Hematopoietic multipotent progenitor cell treated with erythropoietin and hydrocortisone succinate and interleukin-3 and kit ligand, for 17 days (in vitro differentiated cells): ENCODE data around the gene TMEM255A.

Experiments
- DNase-seq: peaks from one replicate; pipeline ENCODE4 v3.0.0-alpha.2; 2015; ENCODE audit warnings: low spot score

Gene TMEM255A

DNA sequence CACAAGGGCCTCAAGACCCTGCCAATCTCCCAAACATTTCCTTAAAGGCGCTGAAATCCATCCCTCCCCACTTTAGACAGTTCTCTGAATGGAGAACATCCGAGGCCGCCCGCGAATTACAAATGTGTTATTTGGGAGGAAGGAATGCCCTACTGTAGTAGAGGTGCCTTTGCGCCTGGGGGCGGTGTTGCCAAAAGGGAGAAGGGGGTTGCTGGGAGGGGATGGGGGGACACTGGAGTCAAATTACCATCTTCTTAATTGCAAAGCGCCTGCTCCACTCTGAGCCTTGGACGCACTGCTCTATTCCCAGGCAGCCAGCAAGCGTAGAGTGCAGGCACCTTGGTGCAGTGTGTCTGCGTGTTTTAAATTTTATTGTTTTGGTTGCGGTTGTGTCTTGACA lies 2.7 kb downstream of the TMEM255A start:
- DNase-seq = no peak

DNA sequence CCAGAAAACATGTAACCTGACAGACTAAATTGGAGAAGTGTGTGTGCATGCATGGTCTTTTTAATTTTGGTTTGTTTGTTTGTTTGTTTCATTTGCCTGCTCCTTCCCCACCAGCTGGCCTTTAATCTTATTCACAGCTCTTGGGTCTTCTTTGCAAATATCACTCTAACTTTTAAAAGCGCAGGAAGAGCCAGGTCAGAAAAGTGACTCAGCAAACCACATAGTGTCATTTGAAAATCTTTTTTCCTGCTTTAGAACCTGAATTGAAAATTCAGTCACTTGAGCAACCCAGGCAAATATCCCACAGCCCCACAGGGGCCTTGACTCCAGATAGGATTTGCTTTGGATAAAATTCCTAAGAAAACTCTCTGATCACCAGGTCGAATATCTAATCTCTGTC lies 4.6 kb downstream of the TMEM255A start:
- no peak for DNase-seq

DNA sequence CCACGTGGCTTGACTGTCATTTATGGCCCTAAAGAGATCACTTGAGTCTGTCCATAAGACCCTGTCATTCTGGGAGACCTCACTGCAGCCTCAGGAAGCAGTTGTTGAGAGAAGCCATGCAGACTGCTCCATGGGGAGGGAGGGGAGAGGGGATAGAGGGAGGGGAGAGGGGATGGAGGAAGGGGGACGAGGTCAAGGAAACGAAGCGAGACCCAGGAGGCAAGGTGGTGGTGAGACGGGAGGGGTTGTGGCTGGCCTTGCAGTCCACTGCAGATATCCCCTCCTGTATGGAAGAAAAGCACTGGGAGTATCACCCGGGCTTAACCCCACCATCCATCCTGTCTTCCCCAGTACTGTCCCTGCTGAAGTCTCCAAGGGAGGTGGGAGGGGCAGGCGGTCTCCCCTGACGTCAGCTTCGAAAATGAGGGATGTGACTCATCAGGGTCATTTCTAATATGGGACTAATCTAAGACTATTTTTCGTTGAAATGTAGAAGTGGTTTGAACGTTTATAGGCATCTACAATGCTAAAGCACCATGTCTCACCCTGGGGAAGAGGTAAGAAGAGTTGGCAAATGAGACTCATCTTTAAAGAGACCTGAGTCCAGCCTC lies 5.6 kb downstream of the TMEM255A start:
- no peak for DNase-seq

DNA sequence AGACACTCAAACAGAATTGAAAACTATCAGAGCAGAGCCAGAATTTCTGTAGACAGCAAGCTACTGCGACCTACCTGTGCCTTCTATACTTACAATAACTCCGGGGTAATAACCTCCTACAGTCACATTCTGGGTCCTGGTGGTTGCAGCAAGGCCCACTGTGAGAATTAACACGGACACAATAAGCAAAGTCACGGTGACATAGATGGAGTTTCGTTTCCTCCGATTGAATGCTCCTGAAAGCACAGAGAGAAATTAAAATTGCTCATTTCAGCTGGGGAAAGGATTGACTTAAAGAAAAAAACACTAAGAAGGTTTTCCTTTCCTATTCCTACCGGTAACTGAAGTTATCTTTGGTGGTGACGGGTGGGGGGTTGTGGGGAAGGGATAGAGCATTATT lies 7.0 kb downstream of the TMEM255A start:
- DNase-seq = no peak

DNA sequence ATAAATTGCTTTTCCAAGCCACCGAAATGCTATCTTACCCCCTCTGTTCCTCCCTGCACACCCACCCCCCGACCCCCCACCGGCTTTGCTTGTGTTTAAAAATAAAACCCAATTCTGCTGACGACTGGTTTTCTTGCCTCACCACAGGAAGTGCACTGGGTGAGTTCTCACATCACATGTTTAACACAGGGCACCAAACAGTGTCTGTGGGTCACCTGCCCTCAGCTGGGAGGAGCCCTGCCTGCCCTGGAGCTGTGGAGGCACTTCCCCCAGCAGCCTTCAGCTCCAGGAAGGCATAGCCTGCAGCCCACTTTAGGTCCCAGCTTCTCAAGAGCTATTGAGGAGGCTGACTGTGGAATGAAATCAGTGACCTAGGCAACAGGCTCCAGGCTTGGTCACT lies 8.8 kb downstream of the TMEM255A start:
- DNase-seq = no peak

DNA sequence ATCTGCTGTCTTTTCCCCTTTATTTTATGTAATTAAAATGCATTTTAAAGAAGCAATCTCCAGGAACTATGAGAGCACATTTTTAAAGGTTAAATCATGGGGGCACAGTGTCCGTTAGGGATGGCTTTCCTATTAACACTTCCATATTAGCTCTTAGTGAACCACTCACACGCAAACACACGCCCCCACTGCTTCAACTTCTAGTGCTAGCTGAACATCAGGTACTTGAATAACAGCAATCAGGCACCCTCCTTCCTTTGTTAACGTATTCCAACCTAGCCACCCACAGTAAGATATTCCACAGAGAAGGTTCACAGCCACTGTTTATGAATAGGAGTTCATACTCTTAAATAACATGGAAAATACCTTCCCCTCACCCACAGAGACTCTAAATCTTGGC lies 9.3 kb downstream of the TMEM255A start:
- DNase-seq = no peak

DNA sequence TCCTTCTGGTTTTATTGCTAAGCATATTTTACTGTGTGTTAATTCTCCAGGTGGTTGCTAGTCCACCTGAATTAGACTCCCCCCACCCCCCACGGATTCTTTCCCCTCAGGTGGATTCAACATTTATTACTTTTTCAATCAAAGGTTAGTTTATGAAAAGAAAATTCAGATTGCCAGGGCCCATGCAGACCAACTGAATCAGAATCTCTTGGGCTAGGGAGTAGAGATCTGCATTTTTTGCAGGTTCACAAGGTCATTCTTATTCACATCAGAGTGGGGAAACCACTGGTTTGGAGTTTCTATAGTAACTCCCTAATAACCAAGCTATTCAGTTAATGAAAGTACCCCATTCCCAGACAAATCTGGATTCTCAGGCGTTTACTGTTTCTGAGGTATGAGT lies 9.8 kb downstream of the TMEM255A start:
- DNase-seq = no peak

DNA sequence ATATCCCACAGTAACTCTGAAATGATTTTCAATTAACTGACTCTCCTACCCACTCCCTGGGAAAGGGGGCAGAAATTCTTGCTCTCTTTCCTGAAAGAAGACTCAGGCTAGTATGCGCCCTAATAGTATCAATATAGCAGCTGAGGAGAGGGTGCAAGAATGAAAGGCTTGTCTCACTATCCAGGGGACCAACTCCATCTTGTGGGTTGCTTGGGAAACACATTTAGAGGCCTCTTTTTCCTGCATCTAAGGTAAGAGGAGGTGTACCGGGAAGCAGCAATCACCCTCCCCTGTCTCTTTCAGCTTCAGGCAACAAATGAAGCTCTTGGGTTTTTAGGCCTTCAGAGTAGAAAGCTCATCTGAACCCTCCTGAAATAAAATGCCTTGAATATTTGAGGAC lies 11.3 kb downstream of the TMEM255A start:
- DNase-seq = no peak

DNA sequence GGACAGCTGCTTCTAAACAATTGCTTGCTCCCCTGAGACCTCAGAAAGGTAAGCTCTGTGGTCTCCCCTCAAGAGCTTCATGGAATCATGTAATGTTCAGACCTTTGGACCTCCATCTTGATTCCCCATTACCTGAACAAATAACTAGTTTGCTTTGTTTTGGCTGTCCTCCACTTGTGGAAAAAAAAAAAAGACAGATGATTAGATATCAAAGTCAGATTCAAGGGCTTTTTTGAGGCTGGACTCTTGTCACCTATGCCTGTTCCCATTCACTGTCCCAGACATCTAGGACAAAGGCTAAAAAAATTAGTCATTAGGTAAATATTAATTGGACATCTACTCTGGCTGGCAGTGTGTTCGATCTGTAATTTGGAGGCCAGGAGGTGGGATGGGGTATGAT lies 13.3 kb downstream of the TMEM255A start:
- no peak for DNase-seq

DNA sequence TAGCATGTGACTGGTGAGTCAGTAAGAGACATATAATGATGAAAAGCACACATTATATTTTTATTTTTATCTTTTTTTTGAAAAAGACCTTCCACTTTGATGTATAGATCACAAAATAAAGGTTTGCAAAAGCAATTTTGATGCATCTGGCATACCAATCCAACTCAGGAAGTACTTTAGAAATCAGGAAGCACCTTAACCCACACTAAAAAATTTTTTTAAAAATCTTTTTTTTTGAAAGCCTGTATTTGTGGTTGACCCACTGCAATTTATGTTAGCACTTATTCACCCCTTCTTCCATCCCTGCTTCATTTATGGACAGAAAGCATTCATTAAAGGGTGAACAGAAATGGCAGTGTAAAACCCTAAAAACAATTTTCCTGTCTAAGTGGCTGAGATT lies 16.6 kb downstream of the TMEM255A start:
- no peak for DNase-seq

DNA sequence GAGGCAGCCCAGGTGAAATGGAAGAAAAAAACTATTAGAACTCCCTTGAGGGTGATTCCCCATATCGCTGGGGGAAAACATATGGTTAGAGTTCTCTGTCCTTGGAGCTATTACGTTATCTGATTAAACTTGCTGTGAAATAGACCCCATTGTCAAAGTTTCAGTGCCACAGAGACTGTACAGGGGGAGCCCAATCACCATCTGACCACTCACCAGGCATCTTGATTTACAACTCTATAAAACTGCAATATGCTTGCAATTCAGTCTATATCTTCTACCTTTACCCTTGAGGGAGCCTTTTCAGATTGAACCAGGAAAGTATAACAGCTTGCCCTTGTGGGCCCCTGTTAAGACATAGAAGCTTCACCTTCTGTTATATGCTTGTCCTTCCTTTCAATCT lies 18.2 kb downstream of the TMEM255A start:
- DNase-seq = no peak

DNA sequence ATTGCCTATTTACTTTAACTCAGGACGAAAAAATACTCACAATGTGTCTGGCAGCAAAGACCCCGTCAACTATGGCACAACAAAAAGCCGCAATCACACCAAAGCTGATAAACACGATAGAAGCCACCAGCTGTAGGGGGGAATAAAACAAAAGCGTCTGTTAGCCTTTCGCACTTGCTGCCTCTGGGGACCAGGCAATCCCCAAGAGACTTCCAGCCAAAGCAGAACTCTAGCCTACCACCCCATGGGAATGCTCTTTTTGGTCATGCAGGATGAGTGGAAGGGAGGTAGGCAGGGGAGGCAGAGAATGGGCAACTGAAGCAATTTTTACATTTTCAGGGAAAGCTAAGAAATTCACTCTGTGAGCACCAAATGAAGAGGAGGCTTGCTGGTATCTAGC lies 20.1 kb downstream of the TMEM255A start:
- no peak for DNase-seq

DNA sequence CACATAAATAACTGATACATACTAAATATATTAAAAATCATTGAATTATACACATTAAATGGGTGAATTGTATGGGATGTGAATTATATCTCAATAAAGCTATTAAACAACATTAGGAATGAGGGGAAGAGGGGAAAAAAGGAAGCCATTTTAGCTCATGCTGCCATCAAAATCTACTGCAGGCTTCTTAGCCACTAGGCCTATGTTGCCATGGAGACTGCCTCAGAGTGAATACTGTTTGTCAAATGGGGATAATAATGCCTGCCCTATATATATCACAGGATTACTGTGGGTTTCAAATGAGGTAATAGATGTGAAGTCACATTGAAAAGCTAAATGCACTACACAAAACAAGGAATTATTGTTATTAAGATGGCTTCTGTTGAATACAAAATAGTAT lies 21.2 kb downstream of the TMEM255A start:
- DNase-seq = no peak

DNA sequence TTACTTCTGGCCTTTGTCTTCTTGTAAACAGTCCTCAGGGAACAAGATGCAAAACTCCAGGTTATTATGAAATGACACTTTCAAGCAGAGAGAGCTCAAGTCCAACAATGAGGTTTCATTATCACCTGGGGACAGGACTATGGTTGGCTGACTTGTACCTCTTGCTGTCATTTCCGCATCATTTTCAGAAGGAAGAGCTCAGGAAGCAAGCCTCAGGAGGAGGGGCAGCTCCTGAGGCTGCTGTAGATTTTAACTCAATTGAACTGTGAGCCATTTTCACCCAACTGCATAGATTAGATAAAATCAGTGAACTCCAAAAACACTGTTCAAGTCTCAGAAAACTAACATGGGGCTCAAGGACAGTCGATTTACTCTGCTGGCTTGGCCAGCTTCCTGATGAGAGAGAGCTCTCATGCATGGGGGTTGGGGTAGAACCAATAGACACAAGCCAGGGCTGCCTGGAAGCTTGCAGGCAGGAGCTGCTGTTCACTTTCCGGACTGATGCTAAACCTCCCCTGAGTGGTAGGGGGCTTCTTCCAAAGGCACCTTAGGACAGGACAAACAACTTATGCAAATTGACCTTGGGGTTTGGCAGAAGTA lies 23.6 kb downstream of the TMEM255A start:
- no peak for DNase-seq

DNA sequence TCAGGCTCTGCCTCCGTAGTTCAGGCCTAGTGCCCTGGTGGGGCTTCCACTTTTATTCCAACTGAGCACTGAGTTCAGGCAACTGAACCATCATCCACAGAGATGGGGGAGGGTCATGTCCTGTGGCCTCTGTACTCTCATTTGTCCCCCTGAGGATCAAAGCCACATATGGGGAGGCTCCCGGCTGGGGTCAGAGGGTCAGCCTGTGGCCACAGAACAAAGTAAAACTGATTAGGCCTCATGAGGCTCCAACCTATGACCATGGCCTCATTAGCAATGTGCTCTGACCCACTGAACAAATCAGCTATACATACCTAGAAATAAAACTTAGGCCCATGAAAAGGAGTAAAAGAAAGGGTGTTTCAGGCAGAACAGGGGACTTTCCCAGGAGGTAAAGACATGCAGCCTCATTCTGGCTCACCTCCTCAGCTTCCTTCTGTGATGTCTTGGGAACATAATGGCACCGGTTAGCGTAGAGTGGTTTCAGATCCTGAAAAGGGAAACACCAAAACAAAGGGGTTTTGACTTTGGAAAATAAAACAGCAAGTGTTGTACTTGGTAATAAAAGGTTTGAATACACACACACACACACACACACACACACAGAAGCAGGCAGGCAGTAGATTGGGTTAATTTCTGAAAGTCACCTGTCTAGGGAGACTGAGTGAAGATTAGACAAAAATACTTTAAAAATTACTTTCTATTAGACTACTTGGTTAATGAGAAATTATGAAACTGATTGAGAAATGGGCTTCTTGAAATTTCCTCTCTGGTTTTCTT lies 24.3 kb downstream of the TMEM255A start:
- no peak for DNase-seq

DNA sequence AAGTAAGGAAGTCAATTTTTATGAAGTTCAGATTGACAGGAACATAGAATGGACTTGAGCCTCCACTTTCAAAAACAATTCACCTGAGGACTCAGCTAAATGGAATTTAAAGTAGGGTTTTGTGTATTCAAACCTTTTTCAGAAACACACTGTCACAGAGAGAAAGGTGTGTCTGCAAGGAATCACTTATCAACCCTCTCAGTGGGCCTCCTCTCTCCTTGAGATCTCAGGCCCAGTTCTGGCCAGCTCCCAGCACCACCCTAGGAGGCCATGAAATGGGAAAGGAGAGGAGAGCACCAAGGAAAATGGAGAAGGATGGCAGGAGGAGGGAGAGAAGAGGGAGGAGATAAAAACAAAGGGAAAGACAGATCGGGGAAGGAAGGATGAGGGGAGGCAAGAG lies 28.6 kb downstream of the TMEM255A start:
- DNase-seq = no peak

DNA sequence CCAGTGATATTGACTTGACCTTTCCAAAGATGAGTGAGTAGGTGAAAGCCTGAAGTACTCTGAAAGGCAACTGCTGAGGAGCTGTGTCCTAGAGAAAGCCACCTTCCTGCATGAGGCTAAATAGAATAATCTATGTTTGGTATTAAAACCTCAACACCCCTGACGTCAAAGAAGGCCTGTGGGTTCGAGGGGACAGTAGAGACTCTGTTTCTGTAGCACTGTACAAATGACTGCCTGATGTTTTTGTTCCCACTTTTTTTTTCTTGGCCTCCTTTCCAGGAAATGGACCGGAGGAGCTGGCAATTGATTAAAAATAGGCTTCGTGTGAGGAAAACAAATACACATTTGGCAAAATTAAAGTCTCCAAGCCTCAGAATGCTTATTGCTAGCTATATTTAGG lies 29.5 kb downstream of the TMEM255A start:
- no peak for DNase-seq

DNA sequence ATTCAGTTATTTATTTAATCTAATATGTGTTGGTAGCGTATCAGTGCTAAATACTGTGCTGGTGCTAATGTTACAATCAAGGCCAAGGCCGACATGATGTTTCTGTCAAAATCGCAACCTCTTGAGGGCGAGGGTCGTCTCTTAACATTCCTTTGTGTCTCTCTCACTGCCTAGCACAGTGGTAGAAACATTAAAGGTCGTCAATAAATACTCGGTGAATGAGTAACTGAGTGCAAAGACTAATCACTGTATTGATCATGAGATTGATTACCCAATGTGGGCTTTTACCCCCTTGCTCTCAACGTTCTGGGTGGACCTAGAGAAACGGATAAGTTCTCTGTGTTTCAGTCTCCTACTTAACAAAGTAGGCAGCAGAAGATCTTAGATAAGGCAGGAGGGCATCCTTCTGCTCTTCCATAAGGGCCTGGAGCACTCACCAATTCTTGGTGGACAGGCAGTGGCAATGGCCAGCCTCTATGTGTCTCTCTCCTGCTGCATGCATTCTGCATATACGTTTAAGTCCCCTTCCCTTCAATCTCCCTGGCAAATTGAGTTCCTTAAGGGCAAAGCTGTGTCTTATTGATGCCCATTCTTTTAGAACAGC lies 30.1 kb downstream of the TMEM255A start:
- no peak for DNase-seq

DNA sequence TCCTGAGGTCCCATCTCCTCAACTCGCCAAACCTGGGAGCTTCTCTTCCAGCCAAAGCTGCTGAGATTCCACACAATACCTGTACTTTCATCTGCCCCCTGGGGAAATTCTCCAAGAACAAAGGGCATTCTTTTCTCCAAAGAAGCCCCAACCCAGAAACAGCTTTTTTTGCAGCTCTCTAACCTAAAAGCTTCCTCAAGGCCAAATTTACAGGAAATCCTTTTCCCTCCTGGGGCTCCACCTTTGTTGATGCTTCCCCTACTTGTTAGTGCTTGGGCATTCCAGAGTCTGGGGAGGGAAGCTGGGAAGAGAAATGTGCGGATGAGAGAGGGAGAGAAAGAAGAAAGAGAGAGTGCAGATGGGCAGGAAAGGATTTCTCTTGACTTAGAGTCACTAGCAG lies 36.3 kb downstream of the TMEM255A start:
- no peak for DNase-seq

DNA sequence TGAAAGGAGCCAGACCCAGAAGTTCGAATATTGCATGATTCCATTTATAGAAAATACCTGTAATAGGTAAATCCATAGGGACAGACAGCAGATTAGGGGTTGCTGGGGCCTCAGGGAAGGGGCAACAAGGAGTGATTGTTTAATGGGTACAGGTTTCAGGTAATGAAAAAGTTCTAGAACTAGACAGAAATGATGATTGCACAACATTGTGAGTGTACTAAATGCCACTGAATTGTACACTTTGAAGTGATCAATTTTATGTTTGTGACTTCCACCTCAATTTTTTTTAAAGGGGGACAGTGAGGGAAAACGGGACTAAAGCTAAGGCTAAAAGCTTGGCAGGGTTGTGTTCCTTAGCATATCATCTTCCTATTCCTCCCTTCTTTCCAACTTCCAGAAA lies 37.1 kb downstream of the TMEM255A start:
- no peak for DNase-seq

DNA sequence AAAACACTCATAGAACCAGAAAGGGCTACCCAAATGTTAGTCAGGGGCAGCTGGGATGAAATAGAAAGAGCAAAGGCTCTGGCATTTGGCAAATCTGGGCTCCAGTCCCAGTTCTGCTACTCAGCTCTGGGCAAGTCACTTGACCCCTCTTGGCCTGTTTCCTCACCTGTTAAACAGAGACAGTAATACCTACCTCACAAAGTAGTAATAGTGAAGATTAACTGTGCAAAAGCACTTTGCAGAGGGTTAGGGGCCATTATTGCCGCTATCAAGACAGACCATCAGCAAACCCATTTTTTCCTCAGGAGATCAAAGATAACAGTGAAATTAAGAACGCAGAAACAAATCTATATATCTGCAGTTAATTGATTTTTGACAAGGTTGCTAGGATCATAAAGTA lies 40.0 kb downstream of the TMEM255A start:
- DNase-seq = no peak

DNA sequence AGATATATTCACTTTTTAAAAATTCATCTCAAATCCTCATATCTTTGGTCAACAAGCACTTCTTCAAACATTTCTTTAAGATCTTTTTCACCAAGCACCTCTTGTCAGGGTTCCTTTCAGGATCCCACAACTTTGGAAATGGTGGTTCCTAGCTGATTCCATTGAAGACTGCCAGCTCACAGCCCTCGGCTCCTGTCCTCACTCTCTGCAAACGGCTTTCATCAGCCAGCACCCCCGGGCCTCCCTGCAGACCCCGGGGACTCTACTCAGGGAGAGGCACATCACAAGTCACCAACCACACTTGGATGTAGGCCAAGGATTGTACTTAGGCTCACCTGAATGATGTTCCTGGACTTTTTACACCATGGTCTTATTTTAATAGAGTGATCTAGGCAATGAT lies 40.7 kb downstream of the TMEM255A start:
- no peak for DNase-seq

DNA sequence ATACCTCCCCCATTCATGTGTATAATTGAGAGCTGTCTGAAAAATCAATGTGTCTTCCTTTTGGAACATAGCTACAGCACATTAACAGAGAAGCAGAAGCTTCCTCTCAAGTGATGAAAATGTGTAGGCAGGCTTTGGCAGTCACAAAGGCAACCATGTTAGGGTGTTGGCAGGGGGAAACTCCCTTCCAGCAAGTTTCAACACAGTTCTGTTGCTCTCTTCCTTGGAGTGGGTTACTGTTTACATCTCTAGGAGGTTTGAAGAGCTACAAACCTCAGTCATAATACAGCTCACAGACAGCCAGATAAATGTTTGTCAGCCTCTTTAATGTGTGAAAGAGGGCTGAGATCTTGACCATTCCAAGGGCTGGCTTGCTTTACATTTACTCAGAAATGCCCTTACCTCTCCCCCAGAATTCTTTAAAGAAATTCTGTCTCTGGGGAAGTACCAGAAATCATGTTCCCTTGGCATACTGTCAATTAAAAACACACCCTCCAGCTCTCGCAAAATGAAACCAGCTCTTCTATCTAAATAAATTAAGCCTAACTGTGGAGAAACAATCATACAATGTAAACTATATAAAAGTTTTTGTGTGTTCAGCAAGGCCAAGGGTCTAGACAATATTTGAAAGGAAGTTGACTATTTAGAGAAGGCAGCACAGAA lies 41.8 kb downstream of the TMEM255A start:
- DNase-seq = no peak
